ENCODE measurements around the gene RNF11.

Gene RNF11

DNA sequence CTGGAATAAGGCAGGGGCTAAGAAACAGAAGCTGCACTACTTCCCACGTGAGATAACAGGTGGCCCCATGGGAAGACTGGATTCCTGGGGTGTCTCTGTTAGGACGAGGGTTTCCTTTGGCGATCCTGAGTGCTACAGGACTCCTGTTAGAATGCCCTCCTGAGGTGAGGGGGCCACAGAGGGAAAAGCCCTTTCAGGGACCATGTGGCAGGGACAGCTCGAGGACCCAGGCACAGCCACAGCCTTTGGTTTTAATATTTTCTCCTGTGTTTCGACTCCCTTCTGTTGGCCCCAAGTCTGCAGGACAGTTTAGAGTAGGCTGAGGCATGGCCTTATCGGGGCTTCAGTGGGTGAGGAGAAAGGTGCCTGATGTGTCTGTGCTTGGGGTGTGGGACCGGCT is 81.7 kb downstream of the RNF11 start:
- no peak for DNase-seq

DNA sequence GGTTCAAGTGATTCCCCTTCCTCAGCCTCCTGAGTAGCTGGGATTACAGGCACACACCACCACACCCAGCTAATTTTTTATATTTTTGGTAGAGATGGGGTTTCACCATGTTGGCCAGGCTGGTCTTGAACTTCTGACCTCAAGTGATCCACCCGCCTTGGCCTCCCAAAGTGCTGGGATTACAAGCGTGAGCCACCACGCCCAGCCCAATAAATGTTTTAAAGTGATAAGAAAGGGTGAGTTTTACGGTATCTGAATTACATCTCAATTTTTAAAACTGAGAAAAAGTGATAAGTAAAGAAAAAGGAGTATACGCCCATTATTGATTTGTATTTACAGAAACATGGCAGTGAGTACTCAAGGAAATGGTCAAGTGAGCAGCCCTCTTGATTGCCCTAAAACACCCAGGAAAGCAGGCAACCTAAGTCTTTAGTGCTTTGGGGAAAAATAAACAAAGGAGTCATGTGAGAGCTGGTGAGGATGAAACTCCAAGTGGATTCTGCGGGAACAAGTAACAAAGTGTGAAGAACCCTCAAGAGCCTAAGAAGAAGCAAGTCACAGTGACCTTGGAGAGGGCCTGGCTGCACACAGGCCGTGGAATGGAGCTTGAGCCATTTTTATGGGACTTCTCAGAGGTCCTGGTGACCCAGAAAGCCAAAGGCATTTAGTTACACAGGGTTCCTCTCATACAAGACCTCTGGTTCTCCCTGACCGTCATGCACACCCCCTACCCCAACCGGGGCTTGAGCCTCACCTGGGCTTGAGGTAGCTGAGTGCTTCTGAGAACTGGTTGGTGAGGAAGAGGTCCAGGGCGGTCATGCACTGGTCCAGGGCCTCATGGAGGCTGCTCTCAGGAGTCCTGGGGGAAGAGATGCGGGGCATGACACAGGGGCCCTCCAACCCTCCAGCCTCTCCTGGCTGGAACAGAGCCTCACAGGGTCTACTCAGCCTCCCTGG is 85.2 kb downstream of the RNF11 start:
- no peak for DNase-seq

DNA sequence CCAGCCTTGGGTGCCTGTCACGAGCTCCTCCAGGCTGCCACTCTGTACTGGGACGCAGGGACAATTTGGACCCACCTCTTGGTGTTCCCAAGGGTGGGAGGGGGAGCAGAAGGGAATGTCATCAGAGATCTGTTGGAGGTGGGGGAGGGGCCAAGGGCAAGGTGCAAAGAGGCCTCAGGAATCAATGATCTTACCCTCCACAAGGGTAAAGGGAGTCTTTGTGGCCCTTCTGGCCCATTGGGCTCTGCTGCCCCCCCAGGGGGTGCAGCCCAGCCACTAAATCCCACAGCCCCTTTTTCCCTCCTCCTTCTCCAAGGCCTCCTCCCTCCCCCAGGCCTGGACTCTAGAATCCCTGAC is 85.8 kb downstream of the RNF11 start:
- no peak for DNase-seq

DNA sequence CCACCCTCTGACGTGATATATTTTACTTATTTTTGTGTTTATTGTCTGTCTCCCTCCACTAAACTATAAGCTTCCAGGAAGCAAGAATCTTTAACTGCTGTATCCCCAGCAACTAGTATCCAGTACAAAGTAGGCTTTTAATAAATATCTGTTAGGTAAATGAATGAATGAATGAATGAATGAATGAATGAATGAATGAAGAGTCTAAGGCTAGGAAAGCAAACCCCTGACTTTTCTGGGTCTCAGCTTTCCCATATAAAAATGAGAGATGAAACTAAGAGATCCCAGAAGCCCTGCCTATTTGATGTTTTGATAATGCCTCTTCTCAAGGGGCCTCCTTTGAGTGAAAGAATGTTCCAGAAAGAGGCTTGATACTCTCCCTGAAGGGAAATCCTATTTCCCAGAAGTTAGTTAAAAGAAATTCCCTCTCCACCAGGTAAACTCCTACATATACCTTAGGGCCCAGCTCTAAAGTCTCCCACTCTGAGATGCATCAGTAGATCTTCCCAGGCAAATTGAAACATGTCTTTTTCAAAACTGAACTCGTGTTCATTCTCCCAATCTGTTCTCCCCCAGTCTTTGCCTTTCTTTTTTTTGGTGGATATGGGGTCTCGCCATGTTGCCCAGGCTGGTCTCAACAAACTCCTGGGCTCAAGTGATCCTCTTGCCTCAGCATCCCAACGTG is 86.5 kb downstream of the RNF11 start:
- no peak for DNase-seq
